ENCODE results near the gene MFAP2.
A peak's percentile ranks its signal among the peaks of the same experiment; 100 is the strongest.

The MFAP2 gene

DNA sequence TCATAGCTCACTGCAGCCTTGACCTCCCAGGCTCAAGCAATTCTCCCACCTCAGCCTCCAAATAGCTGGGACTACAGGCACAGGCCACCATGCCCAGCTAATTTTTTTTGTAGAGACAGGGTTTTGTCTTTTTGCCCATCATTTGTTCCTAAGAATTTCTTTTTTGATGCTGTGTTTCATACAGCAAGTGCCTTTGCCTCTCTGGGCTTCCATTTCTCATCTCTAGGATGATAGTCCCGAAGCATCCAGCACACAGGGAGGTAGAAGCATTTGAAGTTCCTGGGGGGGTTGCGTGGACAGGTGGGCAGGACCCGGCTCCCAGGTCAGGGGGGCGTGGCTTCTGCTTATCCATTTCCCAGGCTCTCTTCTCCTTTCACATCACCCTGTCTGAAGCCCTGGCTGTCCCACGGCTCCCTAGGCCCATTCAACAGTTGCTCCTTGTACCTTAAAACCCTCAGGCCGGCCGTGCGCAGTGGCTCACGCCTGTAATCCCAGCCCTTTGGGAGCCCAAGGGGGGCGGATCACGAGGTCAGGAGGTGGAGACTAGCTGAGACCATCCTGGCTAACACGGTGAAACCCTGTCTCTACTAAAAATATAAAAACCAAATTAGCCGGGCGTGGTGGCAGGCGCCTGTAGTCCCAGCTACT is 27.9 kb upstream of the MFAP2 start:
- no peak for DNase-seq (ENCODE audit: low read depth)

DNA sequence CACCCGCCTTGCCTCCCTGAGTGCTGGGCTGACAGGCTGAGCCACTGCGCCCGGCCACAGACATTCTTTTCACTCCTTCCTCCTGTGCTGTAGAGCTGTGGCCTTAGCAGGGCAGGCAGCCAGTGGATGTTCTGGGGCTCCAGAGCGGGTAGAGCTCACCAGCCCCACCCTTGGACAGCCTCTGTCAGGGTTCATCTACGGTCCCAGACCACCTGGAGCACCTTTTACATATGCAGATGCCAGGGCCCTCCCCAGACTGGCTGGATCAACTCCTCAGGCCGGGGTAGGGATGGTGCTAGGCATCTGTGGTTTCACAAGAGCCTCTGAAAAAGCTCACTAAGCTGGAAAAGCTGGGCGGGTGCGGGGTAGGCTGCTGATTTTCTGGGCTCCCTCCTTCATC is 26.7 kb upstream of the MFAP2 start:
- no peak for DNase-seq (ENCODE audit: low read depth)

DNA sequence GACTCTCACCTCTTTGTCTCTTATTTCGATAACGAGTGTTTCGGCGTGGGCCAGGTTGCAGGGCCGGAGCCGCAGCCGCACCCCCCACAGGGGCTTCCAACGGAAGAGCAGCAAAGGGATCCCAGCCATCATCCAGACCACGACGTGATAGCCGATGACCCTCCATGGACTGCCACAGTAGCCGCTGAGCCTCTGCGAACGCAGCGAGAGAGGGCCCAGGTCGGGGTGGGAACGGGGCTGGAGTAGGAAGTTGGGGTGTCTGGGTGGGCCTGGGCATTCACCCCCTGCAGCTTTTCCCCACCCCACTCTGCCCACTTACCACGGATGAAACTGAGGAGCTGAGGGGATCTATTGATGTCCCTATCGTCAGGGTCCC is 24.9 kb upstream of the MFAP2 start:
- DNase-seq (ENCODE audit: low read depth), result no peak

DNA sequence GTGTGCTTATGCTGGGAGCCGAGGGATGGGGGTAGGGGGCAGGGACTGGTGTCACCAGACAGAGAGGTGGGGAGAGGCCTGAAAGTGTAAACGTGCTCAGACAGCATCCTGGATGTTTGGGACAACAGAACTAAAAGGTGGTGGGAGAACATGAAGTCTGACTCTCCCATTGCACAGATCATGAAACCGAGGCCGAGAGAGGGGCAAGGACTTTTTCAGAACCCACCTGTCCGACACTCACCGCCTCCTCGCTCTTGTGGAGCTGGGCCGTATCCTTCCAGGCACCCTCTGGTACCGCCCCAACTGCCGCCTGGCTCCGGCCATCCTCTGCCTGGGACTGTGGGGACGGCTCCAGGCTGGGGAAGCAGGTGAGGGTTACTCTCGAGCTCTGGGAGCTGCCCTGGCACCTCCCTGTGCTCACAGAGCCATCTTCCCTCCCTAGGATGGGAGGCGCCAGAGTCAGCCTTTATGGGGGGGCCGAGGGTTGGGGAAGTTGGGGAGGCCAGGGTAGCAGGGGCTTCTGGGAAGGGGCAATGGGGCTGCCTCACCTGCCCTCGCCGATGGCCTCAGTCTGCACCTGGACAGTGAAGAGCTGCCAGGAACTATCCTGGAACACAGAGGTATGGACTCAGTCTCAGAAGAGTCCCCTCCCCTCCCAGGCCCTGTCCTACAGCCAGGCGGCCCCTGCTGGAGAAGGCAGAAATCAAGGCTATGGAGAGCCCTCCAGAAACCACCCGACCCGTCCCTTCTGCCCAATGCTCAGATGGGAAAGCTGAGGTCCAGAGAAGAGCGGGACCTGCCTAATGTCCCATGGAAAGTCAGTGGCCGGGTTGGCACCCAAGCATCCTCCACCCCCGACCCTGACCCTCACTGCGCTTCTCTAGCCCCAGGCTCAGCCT is 24.3 kb upstream of the MFAP2 start:
- no peak for DNase-seq (ENCODE audit: low read depth)

DNA sequence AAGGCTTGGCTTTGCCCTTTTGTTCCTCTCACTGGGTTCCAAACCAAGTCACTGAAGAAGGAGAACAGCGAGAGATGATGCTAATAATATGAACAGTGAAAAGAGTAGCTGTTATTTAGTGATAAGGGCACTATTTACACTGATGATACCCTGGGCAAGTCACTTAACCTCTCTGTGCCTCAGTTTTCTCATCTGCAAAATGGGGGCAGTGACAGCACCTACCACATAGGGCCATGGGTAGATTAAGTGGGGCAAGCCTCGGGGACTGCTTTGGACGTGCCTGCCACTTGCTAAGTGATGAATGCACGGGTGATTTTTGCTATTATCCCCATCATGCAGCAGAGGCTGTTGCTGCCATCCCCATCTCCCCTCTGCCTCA is 22.1 kb upstream of the MFAP2 start:
- no peak for DNase-seq (ENCODE audit: low read depth)

DNA sequence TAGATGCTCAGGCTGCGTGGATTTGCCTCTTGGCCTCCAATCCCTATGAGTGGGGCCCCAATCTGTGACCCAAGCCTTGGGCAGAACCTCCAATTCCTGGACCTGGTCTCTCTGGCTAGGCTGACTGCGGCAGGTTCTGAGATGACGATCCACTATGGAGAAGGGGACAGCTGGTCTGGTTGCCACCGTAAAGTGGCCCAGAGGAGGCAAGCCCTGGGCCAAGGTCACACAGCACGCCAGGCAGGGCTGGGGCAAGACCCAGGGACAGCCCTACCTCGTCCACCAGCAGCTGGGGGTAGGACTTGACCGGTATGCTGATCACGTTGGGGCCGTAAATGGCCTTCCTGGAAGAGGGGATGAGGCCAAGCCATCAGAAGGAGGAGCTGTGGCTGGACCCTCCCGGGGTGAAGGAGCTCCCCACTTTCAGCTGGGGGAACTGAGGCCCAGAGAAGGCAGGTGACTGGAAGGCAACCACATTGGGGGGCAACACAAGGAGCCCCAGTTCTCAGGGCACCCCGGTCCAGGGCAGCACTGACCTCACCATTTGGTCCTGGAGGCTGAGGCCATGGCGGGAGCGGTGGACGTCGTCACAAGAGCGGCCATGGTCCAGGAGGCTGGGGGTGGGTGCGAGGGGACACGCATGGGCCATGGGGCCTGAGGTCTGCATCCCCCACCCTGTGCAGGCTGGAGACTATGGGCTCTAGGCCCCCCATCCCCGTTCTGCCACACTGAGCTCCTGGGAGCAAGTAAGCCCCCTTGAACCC is 21.5 kb upstream of the MFAP2 start:
- DNase-seq (ENCODE audit: low read depth), result no peak

DNA sequence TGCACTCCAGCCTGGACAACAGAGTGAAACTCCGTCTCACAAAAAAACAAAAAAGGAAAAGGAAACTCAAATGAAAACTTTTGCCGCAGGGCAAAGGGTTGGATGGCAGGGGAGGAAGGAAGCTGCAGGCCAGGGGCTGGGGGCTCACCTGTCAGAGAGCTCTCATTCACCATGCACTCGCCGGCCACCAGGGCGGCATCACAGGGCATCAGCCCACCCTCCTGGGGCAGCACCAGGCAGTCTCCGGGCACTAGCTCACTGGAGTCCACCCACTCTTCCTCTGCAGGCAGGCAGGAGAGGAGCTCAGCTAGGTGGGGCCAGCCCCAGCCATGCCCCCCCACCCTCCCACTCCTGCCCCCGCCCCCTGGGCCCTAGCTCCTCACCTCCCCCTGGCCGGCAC is 19.4 kb upstream of the MFAP2 start:
- no peak for DNase-seq (ENCODE audit: low read depth)

DNA sequence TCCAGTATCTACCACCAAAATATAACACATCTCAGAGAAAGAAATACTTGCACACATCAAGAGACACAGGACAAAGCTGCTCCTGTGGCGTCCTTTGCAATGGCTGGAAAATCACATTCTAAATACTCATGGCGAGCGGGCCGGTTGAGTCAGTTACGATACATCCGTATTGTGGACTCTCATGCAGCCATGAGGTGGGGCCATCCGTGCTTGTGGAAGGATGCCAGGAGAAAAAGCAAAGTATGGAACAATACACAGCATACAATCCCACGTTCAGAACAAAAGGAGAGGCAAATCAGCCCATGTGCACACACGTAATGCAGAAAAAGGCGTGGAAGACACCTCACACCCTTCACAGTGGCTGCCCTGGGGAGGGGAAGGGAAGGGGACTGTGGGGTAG is 18.2 kb upstream of the MFAP2 start:
- no peak for DNase-seq (ENCODE audit: low read depth)

DNA sequence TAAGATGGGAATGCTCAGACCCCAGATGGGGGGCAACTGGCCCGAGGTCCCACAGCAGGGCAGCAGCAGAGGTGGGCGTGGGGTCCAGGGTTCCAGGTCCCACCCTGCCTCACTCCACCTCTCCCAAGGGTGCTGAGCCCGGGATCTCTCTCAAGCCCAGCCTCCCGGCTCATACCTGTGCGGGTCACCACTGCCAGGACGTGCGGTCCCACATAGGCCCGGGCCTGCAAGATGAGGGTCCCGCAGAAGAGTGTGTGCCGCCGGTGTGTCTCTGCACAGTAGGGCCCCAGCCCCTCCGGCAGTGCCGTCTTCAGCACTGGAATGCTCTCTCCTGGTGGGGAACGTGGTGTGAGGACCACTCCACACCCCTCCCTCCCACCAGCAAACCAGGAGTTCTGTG is 16.4 kb upstream of the MFAP2 start:
- DNase-seq (ENCODE audit: low read depth), result no peak

DNA sequence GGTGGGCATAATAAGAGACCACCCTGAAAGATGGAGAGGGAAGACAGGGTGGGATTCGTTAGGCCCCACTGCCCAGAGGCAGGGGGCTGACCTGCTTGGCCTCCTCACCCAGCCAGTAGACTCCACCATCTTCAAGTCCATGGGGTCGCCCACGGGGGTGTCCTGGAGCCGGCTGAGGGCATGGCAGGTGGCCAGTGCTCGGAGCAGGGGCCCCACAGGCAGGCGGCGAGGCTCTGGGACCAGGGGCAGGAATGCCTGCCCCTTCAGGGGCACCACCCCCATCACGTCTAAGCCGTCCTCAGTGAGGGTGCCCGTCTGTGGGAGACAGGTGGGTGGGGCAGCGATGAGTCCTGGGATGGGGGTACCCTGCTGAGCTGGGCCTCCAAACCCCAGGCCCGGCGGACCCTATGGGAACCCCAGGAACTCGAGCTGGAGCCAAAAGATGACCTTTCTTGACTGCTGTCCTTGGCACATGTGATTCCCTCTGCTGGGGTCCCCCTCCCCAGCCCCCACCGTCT is 13.2 kb upstream of the MFAP2 start:
- no peak for DNase-seq (ENCODE audit: low read depth)

DNA sequence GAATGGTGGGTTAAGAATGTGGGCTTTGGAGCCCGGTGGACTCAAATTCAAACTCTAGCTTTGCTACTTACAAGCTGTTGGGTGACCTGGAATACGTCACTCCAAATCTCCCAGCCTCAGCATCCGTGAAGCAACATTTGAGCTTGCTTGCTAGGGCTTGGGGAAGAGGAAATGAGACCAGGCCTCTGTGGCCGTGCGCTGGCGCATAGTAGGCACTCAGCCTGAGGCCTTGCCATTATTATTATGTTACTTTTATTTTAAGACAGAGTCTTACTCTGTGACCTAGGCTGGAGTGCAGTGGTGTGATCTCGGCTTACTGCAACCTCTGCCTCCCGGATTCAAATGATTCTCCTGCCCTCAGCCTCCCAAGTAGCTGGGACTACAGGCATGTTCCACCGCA is 12.3 kb upstream of the MFAP2 start:
- DNase-seq (ENCODE audit: low read depth), result no peak

DNA sequence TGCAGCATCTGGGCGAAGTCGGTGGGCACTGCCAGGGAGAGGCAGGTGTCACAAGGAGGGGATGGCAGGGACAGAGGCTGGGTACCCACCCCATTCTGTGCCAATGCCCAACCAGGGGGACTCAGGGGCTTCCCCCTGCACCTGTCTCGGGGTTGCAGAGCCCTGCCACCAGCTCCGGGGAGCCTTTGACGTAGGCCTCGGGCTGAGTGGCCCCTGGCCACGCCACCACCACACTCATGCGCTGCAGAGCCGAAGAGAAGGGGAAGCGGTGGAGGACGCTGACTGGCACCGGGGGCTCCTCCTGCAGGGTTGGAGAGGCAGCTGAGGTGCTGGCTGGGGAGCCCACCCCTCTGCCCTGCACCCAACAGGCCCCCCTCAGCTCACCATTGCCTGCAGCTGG is 11.7 kb upstream of the MFAP2 start:
- no peak for DNase-seq (ENCODE audit: low read depth)

DNA sequence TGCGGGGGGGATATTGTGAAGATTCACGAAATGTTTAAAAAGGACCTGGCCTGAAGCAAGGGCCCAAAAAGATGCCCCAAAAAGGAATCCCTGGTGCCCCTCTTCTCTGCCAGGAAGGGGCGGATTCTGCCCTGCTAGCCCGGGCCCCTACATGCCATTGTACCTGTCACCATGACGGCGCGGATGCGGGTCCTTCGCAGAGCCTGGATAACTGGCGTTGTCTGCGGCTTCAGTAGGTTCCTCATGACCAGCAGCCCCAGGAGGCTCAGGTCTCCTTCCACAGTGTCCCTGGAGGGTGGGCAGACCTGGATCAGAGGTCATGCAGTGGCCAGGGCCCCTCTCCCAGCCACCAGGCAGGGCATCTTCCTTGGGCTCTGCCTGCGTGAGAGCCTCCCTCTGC is 11.2 kb upstream of the MFAP2 start:
- no peak for DNase-seq (ENCODE audit: low read depth)

DNA sequence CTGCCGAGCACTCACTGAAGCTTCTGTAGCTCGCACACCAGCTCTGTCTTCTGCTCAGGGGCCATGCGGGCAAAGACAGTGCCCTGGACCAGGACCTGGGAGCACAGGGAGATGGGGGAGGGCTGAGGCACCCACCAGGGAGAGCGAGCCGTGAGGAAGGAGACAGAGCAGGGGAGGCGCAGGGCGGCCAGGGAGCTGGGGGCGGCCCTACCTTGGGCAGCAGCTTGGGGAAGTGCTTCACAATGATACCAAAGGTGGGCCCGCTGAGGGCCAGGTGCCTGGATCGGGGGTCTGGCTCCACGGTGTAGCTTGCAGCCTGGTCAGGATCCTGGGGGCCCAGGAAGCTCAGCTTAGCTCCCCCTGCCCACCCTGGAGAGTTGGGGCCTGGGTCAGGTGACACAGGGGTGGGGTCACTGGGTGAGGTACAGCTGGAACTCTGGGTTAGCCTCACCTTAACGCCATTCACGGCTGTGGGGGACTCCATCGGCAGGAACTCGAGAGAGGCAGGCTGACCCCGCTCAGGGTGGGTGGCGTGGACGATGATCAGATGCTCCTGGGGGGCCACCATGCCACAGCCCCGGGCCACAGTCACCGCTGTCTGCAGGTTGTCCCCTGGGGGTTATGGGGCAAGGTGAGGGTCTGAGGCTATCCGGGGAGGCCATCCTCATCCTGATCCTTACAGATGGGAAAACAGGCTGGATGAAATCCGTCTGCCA is 9.4 kb upstream of the MFAP2 start:
- no peak for DNase-seq (ENCODE audit: low read depth)

DNA sequence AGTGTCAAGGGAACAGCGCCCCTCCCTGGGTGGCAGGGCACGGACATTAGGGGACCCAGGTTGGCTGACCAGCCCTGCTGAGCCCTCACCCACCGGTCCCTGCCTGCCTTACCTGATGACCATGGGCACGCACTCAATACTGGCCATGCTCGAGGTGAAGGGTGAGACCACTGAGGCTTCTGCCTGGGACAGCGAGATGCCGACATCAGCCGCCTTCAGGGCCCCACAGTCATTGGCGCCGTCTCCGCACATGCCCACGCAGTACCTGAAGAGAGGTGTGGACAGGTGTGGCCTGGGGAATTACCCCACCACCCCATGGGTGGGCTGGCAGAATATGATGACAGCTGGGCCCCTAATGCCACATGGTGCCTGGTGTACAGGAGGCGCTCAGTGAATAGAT is 7.8 kb upstream of the MFAP2 start:
- DNase-seq (ENCODE audit: low read depth), result no peak

DNA sequence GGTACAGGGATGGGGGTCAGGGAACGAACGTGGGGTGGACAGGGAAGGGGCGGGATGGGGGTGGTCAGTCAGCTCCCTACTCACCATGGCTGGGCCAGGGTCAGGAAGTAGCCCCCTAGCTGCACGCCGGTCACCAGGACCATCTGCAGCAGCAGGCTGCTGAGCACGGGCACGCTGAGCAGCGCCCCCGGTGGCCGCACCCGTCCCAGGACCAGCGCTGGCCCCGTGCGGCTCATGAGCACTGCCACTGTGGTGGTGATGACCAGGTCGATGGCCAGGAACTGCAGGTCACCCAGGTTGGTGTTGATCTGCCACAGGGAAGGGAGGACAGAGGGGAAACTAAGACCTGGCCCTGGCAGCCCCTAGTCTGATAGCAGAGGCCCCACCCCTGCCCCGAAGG is 6.5 kb upstream of the MFAP2 start:
- no peak for DNase-seq (ENCODE audit: low read depth)

DNA sequence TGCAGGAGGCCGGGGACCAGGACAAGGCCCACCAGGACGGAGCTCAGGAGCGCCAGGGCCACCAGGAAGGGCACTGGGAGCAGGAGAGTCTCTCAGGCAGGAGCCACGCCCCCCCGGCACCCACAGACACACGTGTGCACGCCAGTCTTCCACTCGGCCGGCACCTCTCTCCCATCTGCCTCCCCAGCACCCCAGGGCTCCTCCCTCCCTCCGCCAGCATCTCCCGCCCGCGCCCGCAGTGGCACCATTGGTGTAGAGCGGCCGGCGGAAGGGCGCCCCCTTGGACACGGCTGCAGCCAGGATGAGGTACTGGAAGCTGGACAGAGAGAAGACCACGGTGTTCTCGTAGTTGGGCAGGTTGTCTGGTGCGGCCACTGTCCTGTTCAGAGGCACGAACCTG is 6.1 kb upstream of the MFAP2 start:
- no peak for DNase-seq (ENCODE audit: low read depth)

DNA sequence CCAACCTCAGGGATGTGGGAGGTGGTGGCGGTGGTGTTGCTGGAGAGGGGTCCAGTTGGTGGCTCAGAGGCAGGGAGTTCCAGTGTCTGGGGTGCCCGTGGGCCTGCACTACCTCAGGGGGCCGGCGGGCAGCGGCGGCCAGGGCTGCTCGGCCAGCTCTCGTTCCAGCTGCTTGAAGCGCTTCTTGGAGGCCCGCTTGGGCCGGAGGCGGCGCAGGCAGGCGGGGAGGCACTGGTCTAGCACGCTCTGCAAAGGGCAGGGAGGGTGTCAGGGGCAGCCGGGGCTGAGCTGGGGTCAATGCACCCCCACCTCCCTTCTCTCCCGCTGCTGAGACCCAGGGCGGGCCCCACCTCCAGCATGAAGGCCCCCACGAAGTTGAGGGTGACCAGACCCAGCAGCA is 5.7 kb upstream of the MFAP2 start:
- no peak for DNase-seq (ENCODE audit: low read depth)

DNA sequence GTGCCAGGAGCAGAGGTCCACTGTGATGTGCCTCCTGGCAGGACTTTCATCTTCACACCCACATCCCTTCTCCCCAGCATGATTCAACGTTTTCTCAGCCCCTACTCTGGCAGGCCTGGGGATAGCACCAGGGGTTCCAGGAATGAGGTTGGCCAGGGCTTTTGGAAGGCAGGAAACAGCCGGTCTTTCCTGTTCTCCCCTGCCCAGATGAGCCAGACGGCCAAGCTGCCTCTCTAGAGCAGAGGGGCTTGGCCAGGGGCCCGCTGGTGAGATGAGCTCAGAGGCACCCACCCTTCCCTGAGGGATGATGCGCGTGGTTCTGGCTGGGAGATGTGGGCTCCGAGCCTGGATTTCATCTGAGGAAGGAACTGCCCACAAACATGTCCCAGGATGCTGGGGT is 4.3 kb upstream of the MFAP2 start:
- DNase-seq (ENCODE audit: low read depth), result peak; percentile 42

DNA sequence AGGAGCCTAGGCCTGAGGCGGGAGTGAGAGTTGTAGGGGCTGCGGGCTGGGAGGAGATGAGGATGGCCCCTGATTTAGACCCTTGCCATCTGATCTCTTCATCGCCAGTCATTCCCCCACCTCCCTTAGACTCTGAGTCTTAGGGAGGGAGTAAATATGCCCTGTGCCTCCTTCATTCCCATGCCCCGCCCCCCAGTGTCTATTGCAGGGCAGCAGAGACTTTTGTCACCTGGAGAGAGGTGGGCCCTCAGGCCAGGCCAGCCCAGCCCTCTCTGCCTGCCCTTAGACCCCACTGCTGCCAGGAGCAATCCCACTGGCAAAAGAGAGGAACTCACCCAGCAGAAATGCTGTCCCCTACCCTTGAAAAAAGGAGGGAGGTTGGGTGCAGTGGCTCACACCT is 3.2 kb upstream of the MFAP2 start:
- DNase-seq (ENCODE audit: low read depth), result no peak

DNA sequence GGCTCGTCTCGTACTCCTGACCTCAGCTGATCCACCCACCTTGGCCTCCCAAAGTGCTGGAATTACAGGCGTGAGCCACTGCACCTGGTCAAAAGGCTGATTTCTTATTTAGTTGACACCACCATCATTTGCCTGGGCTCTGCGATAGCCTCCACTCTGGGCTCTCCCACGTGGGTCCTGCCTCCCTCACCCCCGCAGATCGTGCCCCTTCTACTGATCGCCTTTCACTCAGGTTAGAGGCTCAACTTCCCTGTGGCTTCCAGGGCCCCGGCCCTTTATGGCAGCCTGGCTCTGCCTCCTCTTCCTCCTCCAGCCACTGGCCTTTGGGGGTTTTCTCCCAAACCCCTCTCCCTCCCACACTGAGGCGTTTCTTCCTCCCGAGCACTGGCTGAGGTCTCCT is 2.5 kb upstream of the MFAP2 start:
- DNase-seq (ENCODE audit: low read depth), result no peak

DNA sequence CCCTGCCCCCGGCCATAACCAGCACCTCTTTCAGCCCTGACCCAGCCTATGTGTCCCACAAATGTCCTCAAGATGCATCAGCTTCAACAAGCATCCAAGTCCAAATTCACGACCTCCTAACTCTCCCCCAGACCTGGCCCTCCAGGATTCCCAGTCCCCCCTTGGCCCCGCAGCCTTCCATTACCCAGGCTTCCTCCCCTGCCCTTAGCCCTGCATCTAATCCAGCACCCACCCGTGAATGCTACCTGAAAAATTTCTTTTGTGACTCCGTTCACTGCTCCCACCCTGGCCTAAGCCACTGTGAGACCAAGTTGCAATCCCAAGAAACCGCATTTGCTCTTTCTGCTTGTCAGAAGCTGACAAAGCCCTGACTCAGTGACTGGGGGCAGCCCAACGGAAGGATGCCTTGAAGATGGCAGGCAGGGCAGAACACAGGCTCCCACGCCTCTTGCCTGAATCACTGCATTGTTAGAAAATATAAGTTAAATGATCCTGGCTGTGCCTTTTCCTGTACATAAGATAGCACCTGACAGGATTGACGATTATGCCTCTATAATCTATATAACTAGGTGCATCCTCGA is 939 bp upstream of the MFAP2 start:
- DNase-seq (ENCODE audit: low read depth), result peak; percentile 83

Measured in HS-5 (cell line).